Mesenteric fat pad (tissue), 1 donor: ENCODE measurements around the gene PRKCQ. TPM values are rescaled to one million over a fixed set of nuclear protein-coding genes. Genes with fewer than 3 reads are reported as not detected.

ENCODE experiments used
- DNase-seq: peaks from one replicate; pipeline ENCODE4 v3.0.0-alpha.2; 2020; ENCODE audit warnings: low spot score
- long read RNA-seq: library from polyadenylated mRNA; unstranded; transcript quantifications from one replicate; pipeline ENCODE4 v2.0.0, GENCODE V29; 2020
- total RNA-seq: library from RNA; stranded (reverse); fragmentation: NEBNext Ultra II Directional; extraction: Animal tissue kit (Norgen Biotek cat#: 25700); gene quantifications from one replicate; pipeline ENCODE4 v1.2.1, GENCODE V29; 2021
- donor health status: DM: yes; HTN: yes; CAD: no.

PRKCQ gene
- 0.35 TPM for total RNA-seq
- long read RNA-seq, partial matches to known transcripts: 0 of 1 reads
- long read RNA-seq, other reads (novel, unspliced or antisense): 1 of 1 reads

DNA sequence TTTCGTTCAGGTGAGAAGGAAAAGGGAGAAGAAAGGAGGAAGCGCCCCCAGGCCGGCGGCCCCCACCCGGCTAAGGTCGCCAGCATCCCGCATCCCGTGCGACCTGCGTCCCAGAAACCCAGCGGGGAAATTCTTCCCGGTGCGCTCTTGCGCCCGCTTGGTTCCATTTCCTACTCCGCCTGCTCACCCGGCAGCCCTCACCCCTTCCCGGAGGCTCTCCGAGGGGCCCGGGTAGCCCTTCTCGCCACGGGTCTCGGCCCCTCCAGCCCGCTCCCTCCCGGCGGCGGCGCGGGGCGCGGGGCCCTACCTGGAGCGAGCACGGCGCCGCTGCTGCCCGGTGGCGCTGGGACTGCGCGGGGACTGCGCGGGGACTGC is at the start of gene PRKCQ:
Gene PRKCQ, minus strand, starts transcription at position 373 of the 375 bp plus-strand sequence. CDS start 65,141 bp downstream, outside the sequence.
- no peak for DNase-seq

DNA sequence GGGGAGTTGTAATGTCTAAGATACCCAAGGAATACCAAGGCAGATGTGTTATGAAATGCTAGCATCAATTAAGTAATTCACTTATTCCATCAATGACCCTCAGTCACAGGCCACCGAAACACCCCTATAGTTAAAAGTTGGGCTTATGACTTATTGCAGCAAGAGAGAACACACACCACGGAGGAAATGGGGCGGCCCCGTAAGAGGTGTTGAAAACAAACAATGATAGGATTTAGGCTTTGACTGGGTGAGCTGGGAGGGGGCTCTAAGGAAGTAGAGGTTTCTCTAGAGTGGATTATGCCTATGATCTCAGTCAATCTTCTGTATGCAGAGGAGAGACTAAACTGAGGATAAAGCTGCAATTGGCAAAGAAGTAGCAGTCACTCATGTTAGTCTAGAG is 45.4 kb upstream of the PRKCQ start:
- DNase-seq: no peak

- no peak for DNase-seq
These were observed 44.3 kb upstream of the PRKCQ start for GRCh38 chr10:6624392-6624791.

- DNase-seq: no peak
These were observed 42.8 kb upstream of the PRKCQ start for GRCh38 chr10:6622921-6623320.

DNA sequence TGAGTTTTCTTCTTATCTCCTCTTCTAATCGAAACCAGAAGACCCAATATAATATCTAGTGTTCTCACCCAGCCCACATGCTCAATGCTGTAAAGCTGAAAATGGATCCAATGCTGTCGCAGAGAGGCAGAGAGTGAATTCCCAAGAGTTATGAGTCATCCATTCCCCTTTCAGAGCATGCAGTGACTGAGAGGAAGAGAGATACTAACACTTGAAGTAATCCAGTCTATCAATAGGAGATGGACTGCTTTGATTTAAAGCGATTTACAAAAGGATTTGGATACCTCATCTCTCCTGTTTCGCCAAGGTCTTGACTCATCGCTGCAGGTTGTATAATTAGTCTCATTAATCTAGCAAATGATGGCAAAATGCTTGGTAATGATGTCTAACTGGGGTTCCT is 41.5 kb upstream of the PRKCQ start:
- DNase-seq: no peak

DNA sequence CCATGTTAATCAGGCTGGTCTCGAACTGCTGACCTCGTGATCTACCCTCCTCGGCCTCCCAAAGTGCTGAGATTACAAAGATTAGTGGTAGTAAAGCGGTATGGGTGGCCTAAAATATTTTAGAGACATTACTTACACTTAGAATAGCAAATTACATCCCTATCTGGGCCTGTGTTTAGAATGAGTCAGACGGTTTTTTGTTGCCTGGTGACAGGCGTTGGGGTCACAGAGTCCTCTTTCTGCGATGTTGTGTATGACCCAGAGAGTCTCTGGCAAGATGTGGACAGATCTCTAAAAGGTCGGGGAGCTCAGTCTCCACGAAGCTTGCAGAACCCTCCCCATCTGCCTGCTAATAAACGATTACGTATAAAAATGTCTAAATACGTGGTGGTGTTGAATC is 39.6 kb upstream of the PRKCQ start:
- DNase-seq: no peak

- no peak for DNase-seq
These were observed 38.3 kb upstream of the PRKCQ start for GRCh38 chr10:6618340-6618739.

GRCh38 chr10:6617309-6618076 is 37.4 kb upstream of the PRKCQ start:
- DNase-seq: no peak

GRCh38 chr10:6615971-6616370 is 35.9 kb upstream of the PRKCQ start:
- DNase-seq: no peak

DNA sequence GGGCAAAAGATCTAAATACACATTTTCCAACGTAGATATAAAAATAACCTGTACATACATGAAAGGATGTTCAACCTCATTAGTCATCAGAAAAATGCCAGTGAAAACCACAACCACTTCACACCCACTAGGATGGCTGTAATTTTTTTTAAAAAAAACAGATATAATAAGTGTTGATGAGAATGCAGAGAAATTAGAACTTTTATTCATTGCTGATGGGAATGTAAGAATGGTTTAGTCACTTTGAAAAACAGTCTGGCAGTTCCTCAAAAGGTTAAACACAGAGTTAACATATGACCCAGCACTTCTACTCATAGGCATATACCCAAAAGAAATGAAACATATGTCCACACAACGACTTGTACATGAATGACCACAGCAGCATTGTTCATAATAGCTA is 32.3 kb upstream of the PRKCQ start:
- no peak for DNase-seq

DNA sequence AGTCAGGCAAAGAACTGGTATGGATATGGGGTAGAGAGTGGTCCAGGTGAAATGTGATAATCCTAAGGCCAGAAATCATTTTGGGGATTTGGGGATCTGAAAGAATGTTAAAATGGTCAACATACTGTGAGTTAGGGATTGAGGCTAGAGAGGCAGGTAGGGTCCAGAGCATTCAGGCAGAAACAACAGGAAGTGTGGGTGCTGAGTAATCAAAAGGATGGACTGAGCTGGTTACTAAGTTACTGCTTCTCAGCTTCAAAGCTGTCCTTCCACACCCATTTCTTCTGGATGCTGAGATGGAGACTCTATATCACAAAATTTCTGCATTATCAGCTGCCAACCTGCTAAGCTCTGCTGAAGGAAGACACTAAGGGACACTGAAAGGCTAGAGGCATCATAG is 30.6 kb upstream of the PRKCQ start:
- no peak for DNase-seq

- no peak for DNase-seq
These were observed 29.5 kb upstream of the PRKCQ start for GRCh38 chr10:6609625-6610024.

- no peak for DNase-seq
These were observed 27.7 kb upstream of the PRKCQ start for GRCh38 chr10:6607778-6608177.

DNA sequence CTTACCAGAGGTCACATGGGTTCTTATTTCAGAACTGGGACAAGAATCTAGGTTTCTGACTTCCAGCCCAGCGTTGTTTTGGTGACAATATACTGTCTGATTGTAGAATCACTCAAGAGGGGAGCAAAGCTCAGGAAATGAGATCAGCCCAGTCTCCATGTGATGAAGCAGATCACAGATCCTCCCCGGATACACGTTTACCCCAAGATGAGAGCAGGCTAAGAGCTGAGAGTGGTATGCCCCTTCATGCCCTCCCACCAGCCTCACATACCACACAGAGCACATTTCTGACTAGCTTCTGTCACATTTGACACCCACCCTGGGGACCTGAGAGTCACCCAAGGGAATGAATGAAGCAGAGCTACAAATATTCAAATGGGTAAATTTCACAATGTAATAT is 27.1 kb upstream of the PRKCQ start:
- DNase-seq: no peak

- DNase-seq: no peak
These were observed 23.4 kb upstream of the PRKCQ start for GRCh38 chr10:6603142-6604125.

DNA sequence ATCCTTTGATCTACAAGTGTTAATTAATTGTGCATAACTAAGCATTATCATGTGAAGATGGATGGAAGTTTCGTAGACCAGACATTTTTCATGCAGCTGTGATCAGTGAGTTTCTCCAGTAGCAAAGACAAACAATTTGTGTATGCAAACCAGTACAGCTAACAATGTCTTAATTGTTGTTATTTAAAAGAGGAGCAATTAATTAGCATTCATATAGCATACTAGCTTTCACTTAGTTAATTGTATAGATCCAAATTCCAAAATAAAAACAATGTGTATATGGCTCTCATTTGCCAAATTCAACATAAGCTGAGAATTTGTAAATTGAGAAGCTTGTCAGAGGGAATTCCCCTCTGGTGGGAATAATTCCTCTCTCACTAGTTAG is 22.6 kb upstream of the PRKCQ start:
- DNase-seq: no peak

DNA sequence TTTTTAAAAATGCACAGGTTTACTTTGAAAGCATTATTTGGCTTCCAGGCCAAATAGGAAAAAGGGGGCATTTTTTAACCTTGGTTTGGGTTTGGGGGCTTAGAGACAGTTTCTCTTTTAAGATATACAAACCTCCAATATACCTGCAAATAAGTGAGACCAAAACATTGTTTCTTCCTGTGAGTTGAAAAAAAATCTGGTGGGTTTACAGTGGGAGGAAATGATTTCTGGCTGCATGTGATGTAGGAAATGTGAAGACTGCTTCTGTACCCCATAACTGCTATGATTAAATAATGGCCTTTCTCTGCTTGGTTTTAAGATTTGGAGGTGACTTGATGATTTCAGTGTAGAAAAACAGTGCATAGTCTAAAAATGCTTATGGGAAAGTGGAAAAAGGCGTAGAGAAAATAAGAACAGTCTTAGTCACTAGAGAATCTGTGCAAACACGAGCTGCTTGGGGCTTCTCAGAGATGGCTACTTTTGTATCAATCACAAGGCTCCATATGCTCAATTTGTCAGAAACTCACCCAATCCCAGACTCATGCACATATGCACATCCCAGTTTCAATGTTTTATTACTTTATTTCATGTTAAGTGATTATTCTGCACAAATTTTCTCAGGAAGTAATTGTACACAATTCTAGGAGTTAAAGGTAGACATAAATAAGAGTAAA is 22.1 kb upstream of the PRKCQ start:
- DNase-seq: no peak

DNA sequence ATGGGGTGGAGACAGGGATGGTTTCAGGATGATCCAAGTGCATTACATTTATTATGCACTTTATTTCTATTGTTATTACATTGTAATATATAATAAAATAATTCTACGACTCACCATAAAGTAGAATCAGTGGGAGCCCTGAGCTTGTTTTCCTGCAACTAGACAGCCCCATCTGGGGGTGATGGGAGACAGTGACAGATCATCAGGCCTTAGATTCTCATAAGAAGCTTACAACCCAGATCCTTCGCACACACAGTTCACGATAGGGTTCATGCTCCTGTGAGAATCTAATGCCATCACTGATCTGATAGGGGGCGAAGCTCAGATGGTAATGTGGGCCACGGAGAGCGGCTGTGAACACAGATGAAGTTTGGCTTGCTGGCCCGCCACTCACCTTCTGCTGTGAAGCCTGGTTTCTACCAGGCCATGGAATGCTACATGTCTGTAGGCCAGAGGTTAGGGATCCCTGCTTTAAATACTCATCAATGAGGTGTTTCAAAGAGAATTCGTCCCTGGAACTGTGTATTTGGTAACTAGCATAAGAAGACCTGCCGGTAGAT is 21.2 kb upstream of the PRKCQ start:
- DNase-seq: no peak

GRCh38 chr10:6600224-6600987 is 20.3 kb upstream of the PRKCQ start:
- DNase-seq: no peak

- DNase-seq: no peak
These were observed 18.6 kb upstream of the PRKCQ start for GRCh38 chr10:6598679-6599078.

GRCh38 chr10:6597478-6597877 is 17.4 kb upstream of the PRKCQ start:
- no peak for DNase-seq
